Brain microvascular endothelial cell (primary cell): Measurements from ENCODE around the gene MYT1.
"Not testable (repeated sequence)": the region's sequence is repeated elsewhere in the genome, so short reads cannot be mapped to it uniquely, and the experiment has no call there.

Experiments
- DNase-seq: peaks from one replicate; pipeline ENCODE4 v3.0.0-alpha.2; 2020
- H3K27ac ChIP-seq: fragments of 250-450 bp; sonication (Bioruptor Pico); 2 replicates; pipeline ENCODE4 v1.5.1; 2020; ENCODE audit warnings: mild to moderate bottlenecking, moderate library complexity
- H3K27me3 ChIP-seq: fragments of 250-450 bp; sonication (Bioruptor Pico); replicated peaks from 2 replicates; pipeline ENCODE4 v1.5.1; 2020; ENCODE audit warnings: mild to moderate bottlenecking
- H3K36me3 ChIP-seq: fragments of 250-450 bp; sonication (Bioruptor Pico); replicated peaks from 2 replicates; pipeline ENCODE4 v1.5.1; 2020; ENCODE audit warnings: mild to moderate bottlenecking
- H3K4me3 ChIP-seq: 2 replicates; pipeline ENCODE4 v1.5.1; 2011; ENCODE audit warnings: low read depth, mild to moderate bottlenecking, control low read depth, low read length, moderate library complexity
- in situ Hi-C: cut with HindIII; loops from 2 replicates; pipeline ENCODE4 v1.10.0; 2017; ENCODE audit warnings: low sequenced_read_pairs, low pct_ligation_motif_present
- TF ChIP-seq, protein P1 (sequence below): IDR thresholded peaks from 2 replicates; pipeline ENCODE4 v1.5.1; 2011; ENCODE audit warnings: low read depth, mild to moderate bottlenecking, moderate library complexity, low read length, control low read depth, inconsistent platforms; ENCODE audit errors: missing control alignments

Gene MYT1

DNA sequence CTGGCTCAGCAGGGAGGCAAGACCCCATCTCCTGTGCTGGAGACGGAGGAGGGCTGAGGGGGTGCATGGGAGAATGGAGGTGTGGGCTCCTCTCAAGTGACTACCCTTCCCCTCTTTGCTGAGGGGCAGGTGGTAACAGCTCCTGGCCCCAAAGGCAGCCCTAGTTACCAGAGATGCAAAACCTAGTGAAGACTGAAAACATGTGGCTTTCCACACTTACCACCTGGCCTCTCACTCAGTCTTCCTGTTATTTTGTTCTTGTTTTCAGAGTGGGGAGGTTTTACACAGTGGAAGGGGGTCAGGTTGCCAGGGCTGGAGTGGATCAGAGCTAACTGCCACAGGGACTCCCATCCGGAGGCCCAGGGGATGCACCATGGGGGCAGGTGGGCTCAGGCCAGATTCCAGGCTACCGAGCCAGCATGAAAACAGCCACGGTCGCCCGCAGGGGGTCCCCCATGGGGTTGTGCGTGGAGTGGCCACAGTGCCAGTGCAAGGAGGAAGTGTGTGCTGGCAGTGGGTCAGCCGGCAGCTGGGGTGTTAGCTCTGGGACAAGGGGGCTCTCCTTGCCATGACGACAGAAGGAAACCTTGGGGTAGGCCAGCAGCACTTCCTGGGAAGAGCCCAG is 21.1 kb downstream of the MYT1 start:
- TF ChIP-seq, protein P1, sequence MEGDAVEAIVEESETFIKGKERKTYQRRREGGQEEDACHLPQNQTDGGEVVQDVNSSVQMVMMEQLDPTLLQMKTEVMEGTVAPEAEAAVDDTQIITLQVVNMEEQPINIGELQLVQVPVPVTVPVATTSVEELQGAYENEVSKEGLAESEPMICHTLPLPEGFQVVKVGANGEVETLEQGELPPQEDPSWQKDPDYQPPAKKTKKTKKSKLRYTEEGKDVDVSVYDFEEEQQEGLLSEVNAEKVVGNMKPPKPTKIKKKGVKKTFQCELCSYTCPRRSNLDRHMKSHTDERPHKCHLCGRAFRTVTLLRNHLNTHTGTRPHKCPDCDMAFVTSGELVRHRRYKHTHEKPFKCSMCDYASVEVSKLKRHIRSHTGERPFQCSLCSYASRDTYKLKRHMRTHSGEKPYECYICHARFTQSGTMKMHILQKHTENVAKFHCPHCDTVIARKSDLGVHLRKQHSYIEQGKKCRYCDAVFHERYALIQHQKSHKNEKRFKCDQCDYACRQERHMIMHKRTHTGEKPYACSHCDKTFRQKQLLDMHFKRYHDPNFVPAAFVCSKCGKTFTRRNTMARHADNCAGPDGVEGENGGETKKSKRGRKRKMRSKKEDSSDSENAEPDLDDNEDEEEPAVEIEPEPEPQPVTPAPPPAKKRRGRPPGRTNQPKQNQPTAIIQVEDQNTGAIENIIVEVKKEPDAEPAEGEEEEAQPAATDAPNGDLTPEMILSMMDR, result no peak
- no peaks in the 10 kb centered on the region for H3K36me3 ChIP-seq
- H3K27me3 ChIP-seq, result no peaks in the 10 kb centered on the region
- in situ Hi-C loops, result no loop called here
- H3K27ac ChIP-seq, result no peak overlapping the region
- DNase-seq, result no peak
- no peak overlapping the region for H3K4me3 ChIP-seq

DNA sequence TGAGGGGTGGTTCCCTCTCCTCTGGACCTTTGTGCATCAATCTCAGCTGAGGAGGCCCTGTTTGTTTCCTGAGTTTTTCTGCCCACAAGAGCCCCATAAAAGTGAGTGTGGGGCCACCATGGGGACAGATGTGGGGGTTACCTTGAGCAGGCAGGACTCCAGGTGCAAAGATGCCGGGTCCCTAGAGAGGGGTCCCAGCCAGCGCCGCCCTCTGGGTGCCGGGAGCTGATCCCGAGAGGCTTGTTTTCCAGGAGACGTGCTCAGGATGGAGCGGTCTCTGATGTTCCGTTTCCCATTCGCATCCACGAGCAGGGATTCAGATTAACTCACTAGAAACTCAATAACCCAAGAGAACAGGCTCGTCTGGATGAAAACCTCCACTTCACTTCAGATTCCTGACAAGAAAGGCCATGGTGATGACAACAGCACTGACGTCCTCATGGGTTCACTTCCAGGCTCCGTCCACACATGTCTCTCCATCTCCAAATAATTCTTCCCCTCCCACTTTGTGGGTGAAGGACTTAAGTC is 21.9 kb downstream of the MYT1 start:
- Histone ChIP-seq H3K27ac (no peak overlapping the region), H3K4me3 (no peak overlapping the region), H3K27me3 (no peaks in the 10 kb centered on the region), H3K36me3 (no peaks in the 10 kb centered on the region)
- in situ Hi-C loops, result no loop called here
- TF ChIP-seq, protein P1, result no peak
- DNase-seq, result no peak

DNA sequence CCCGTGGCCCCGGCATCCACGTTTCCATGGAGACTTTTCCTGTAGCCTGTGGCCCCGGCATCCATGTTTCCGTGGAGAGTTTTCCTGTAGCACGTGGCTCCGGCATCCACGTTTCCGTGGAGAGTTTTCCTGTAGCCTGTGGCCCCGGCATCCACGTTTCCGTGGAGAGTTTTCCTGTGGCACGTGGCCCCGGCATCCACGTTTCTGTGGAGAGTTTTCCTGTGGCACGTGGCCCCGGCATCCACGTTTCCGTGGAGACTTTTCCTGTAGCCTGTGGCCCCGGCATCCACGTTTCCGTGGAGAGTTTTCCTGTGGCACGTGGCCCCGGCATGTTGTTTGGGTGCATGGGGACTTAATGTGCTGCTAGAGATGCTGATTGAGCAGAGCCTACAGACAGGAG is 23.0 kb downstream of the MYT1 start:
- H3K4me3 ChIP-seq, H3K27me3 ChIP-seq, H3K27ac ChIP-seq, in situ Hi-C loops, DNase-seq, H3K36me3 ChIP-seq: not testable (repeated sequence)

DNA sequence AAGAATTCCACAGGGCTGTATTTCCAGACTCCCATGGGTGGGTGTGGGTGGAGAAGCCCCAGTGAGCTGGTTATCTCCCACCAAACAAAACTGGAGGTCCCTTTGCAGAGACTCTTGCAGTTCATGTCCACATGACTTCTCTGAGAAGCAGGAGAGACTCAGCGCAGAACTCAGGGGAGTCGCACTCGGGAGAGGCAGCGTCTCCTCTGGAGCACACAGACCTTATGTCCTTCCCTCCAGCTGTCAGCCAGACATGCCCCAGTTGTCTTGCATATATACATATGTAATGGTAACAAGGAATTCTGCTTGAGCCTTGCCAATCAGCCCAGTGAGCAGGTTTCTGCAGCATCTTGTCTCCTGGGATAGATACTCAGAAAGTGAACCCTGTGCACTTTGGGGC is 23.8 kb downstream of the MYT1 start:
- H3K27me3 ChIP-seq, result no peaks in the 10 kb centered on the region
- no peak overlapping the region for H3K27ac ChIP-seq
- no peak overlapping the region for H3K4me3 ChIP-seq
- in situ Hi-C loops, result no loop called here
- H3K36me3 ChIP-seq, result no peaks in the 10 kb centered on the region
- DNase-seq, result no peak
- TF ChIP-seq, protein P1, result no peak

DNA sequence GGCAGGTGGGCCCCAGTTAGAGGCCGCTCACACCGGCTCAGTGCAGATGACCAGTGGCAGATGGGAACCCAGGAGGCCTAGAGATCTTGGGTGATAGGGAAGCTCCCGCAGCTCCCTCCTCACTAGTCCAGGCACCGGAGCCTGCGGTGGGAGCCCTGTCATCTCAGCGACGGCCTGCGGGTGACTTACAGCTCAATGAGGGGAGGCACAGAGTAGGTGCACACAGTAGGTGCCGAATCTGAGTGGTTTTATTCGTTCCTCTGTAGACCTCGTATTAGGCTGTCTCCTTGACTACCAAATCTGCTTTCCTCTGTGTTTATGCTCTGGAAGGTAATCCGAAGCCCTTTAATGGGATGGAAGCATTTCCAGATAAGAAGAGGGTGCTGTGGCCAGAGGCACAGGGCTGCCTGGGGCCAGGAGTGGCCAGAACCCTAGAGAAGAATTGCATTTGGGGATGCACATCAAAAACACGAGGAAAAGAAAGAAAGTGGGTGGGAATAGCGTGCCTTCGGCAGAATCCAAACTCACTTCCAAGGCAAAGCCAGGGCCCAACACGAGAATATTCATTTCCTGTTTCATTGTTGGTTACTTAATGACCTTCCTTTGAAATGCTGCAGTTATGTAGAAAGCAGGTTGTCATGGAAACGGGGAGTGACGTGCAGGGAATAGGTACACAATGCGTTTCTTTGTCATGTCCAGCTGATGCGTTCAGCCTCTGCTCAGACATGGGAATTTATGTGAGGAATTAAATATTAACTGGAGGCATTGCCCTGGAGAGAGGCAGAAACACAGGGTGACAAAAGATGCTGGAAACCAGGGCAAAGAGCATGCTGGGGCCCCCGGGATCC is 24.7 kb downstream of the MYT1 start:
- no peaks in the 10 kb centered on the region for H3K36me3 ChIP-seq
- no peaks in the 10 kb centered on the region for H3K27me3 ChIP-seq
- no peak overlapping the region for H3K27ac ChIP-seq
- in situ Hi-C loops, result no loop called here
- DNase-seq, result peak; percentile 10
- H3K4me3 ChIP-seq, result no peak overlapping the region
- TF ChIP-seq, protein P1, result no peak

DNA sequence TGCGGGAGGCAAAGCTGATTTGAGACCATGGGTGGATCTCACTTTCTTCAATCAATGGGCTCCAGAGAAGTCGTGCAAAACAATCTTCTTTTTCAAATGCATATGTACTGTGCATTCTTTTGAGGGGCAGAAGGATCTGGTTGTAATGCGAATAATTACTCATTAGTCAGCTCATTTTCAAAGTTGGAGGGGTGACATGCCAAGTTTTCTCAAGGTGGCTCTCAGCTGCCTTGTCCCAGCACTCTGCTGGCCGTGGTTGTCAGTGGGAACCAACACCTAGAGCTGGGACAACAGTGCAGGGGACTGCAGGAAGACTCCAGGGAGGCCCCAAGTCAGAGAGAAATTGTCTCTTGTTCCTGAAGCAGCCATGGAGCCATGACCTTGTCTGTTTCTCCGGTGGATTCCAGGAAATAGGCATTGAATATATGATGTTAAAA is 25.3 kb downstream of the MYT1 start:
- no peak for DNase-seq
- H3K27ac ChIP-seq, result no peak overlapping the region
- H3K27me3 ChIP-seq, result no peaks in the 10 kb centered on the region
- TF ChIP-seq, protein P1, result no peak
- in situ Hi-C loops, result no loop called here
- H3K4me3 ChIP-seq, result no peak overlapping the region
- no peaks in the 10 kb centered on the region for H3K36me3 ChIP-seq
